Astrocyte (in vitro differentiated cells and primary cell): ENCODE measurements around the gene ENTR1. TPM values are rescaled to one million over a fixed set of nuclear protein-coding genes. Genes with fewer than 3 reads are reported as not detected.

Experiments
- DNase-seq: peaks from one replicate; pipeline ENCODE4 v3.0.0-alpha.2; 2010; ENCODE audit warnings: low read depth
- FAIRE-seq: peaks from 2 replicates; lab custom pipeline; 2011; peaks lifted over from hg19 to GRCh38; lab: Jason Lieb, UNC
- H2AFZ ChIP-seq: 2 replicates; pipeline ENCODE4 v1.6.0; 2012; ENCODE audit warnings: low read depth, low read length, inconsistent platforms
- H3K27ac ChIP-seq: 2 replicates; pipeline ENCODE4 v1.5.1; 2011; ENCODE audit warnings: low read depth, low read length, inconsistent platforms
- H3K27me3 ChIP-seq: 2 replicates; pipeline ENCODE4 v1.6.0; 2011; ENCODE audit warnings: low read length, inconsistent platforms; ENCODE audit not compliant: insufficient read depth
- H3K36me3 ChIP-seq: 2 replicates; pipeline ENCODE4 v1.5.1; 2011; ENCODE audit warnings: low read length, inconsistent platforms; ENCODE audit not compliant: insufficient read depth
- H3K4me1 ChIP-seq: 2 replicates; pipeline ENCODE4 v1.5.1; 2011; ENCODE audit warnings: low read length, inconsistent platforms; ENCODE audit not compliant: insufficient read depth
- H3K4me2 ChIP-seq: 2 replicates; pipeline ENCODE4 v1.6.0; 2012; ENCODE audit warnings: low read length, inconsistent platforms
- H3K4me3 ChIP-seq: 2 replicates; pipeline ENCODE4 v1.5.1; 2011; ENCODE audit warnings: low read depth, mild to moderate bottlenecking, low read length, inconsistent platforms; ENCODE audit not compliant: insufficient read depth
- H3K79me2 ChIP-seq: 2 replicates; pipeline ENCODE4 v1.6.0; 2012; ENCODE audit warnings: mild to moderate bottlenecking, low read length, inconsistent platforms; ENCODE audit not compliant: insufficient read depth
- H3K9ac ChIP-seq: 2 replicates; pipeline ENCODE4 v1.6.0; 2012; ENCODE audit warnings: mild to moderate bottlenecking, low read length, inconsistent platforms
- H3K9me3 ChIP-seq: 2 replicates; pipeline ENCODE4 v1.5.1; 2012; ENCODE audit warnings: low read depth, mild to moderate bottlenecking, low read length, inconsistent platforms; ENCODE audit not compliant: insufficient read depth
- H4K20me1 ChIP-seq: 2 replicates; pipeline ENCODE4 v1.6.0; 2012; ENCODE audit warnings: low read length, inconsistent platforms; ENCODE audit not compliant: insufficient read depth
- H3K27ac Mint-ChIP-seq: one replicate; pipeline ENCODE4 v1.8.0; 2021; ENCODE audit warnings: mild to moderate bottlenecking, mixed read lengths; ENCODE audit not compliant: unreplicated experiment
- H3K27me3 Mint-ChIP-seq: one replicate; pipeline ENCODE4 v1.8.0; 2021; ENCODE audit warnings: low read depth, mixed read lengths; ENCODE audit not compliant: unreplicated experiment
- H3K36me3 Mint-ChIP-seq: one replicate; pipeline ENCODE4 v1.8.0; 2021; ENCODE audit warnings: low read depth, mixed read lengths; ENCODE audit not compliant: unreplicated experiment
- H3K4me1 Mint-ChIP-seq: one replicate; pipeline ENCODE4 v1.8.0; 2021; ENCODE audit warnings: low read depth, mixed read lengths; ENCODE audit not compliant: unreplicated experiment
- H3K4me3 Mint-ChIP-seq: one replicate; pipeline ENCODE4 v1.8.0; 2021; ENCODE audit warnings: mild to moderate bottlenecking, moderate library complexity, mixed read lengths; ENCODE audit not compliant: unreplicated experiment
- H3K9me3 Mint-ChIP-seq: one replicate; pipeline ENCODE4 v1.8.0; 2021; ENCODE audit warnings: mild to moderate bottlenecking, mixed read lengths; ENCODE audit not compliant: unreplicated experiment
- EZH2 ChIP-seq: IDR thresholded peaks from 2 replicates; pipeline ENCODE4 v1.6.1; 2012; ENCODE audit warnings: mild to moderate bottlenecking, low read length, inconsistent platforms; ENCODE audit not compliant: insufficient read depth
- total RNA-seq: library from RNA; stranded (reverse); gene quantifications from 2 replicates; pipeline ENCODE4 v1.2.1, GENCODE V29; 2021
- TF ChIP-seq, protein P1 (sequence below): IDR thresholded peaks from 2 replicates; pipeline ENCODE4 v1.5.1; 2011; ENCODE audit warnings: low read depth, mild to moderate bottlenecking, inconsistent platforms, low read length, moderate library complexity; ENCODE audit not compliant: insufficient read depth

The ENTR1 gene
- total RNA-seq, 1 donor from 2014 or later = 71.7 TPM

DNA sequence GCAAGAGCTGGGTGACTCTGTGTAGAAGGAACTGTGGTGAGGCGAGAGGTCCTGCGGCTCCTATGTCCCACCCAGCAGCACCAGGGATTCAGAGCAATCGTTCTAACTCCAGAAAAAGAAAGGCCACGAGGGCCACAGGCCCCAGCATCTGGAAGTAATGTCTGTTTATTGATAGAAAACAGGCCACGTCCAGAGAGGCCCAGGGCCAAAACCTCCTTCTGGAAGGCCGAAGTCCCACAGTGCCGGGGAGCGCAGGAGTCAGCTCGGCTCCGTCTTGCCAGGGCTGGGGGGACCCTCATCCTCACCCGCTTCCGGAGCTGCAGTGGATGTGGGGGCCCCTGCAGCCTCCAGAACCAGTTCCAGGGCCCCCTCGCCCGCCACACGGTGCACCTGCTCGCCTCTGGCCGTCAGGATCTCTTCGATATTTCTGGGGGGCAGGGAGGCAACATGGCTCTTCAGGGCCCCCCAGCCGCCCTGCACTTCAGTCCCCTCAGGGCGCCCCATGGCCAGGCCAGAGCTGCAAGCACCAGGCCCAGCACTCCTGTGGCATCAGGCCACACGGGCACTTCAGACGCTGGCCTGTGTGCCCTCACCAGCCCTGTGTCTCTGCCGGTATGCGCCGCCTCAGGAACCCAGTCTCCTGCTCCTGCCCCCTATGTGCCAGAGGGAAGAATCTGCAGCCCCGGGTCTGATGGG is 48.5 kb downstream of the ENTR1 start:
- H3K9ac ChIP-seq = no peak overlapping the region
- no peak for TF ChIP-seq EZH2
- TF ChIP-seq, protein P1, sequence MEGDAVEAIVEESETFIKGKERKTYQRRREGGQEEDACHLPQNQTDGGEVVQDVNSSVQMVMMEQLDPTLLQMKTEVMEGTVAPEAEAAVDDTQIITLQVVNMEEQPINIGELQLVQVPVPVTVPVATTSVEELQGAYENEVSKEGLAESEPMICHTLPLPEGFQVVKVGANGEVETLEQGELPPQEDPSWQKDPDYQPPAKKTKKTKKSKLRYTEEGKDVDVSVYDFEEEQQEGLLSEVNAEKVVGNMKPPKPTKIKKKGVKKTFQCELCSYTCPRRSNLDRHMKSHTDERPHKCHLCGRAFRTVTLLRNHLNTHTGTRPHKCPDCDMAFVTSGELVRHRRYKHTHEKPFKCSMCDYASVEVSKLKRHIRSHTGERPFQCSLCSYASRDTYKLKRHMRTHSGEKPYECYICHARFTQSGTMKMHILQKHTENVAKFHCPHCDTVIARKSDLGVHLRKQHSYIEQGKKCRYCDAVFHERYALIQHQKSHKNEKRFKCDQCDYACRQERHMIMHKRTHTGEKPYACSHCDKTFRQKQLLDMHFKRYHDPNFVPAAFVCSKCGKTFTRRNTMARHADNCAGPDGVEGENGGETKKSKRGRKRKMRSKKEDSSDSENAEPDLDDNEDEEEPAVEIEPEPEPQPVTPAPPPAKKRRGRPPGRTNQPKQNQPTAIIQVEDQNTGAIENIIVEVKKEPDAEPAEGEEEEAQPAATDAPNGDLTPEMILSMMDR = no peak
- no peak for DNase-seq
- H3K36me3 Mint-ChIP-seq = no peaks in the 10 kb centered on the region
- H3K79me2 ChIP-seq = peaks cover 10% of the 10 kb centered on the region
- H3K9me3 Mint-ChIP-seq = no peaks in the 10 kb centered on the region
- no peaks in the 10 kb centered on the region for H3K27me3 ChIP-seq
- no peak overlapping the region for H3K4me3 Mint-ChIP-seq
- H4K20me1 ChIP-seq = peaks cover 21% of the 10 kb centered on the region
- H3K27ac Mint-ChIP-seq = no peak overlapping the region
- no peak overlapping the region for H3K27ac ChIP-seq
- no peak overlapping the region for H3K4me3 ChIP-seq
- H3K36me3 ChIP-seq = no peaks in the 10 kb centered on the region
- peaks cover 22% of the 10 kb centered on the region for H3K4me1 ChIP-seq
- H3K4me2 ChIP-seq = peak overlapping the region; percentile 85
- peaks cover 2% of the 10 kb centered on the region for H3K4me1 Mint-ChIP-seq
- no peak overlapping the region for H2AFZ ChIP-seq
- H3K9me3 ChIP-seq = no peaks in the 10 kb centered on the region
- H3K27me3 Mint-ChIP-seq = no peaks in the 10 kb centered on the region
- no peak for FAIRE-seq

GRCh38 chr9:136361047-136361753 is 49.2 kb downstream of the ENTR1 start:
- no peaks in the 10 kb centered on the region for H3K36me3 ChIP-seq
- H3K9ac ChIP-seq = no peak overlapping the region
- H3K4me1 ChIP-seq = peaks cover 22% of the 10 kb centered on the region
- H4K20me1 ChIP-seq = peaks cover 21% of the 10 kb centered on the region
- H2AFZ ChIP-seq = no peak overlapping the region
- TF ChIP-seq, protein P1 = no peak
- TF ChIP-seq EZH2 = no peak
- H3K36me3 Mint-ChIP-seq = no peaks in the 10 kb centered on the region
- no peak for FAIRE-seq
- no peaks in the 10 kb centered on the region for H3K27me3 ChIP-seq
- no peaks in the 10 kb centered on the region for H3K9me3 Mint-ChIP-seq
- H3K27ac ChIP-seq = no peak overlapping the region
- no peak overlapping the region for H3K27ac Mint-ChIP-seq
- no peak overlapping the region for H3K4me3 ChIP-seq
- no peak for DNase-seq
- no peak overlapping the region for H3K4me2 ChIP-seq
- no peaks in the 10 kb centered on the region for H3K27me3 Mint-ChIP-seq
- H3K9me3 ChIP-seq = no peaks in the 10 kb centered on the region
- H3K4me3 Mint-ChIP-seq = no peak overlapping the region
- H3K79me2 ChIP-seq = peaks cover 10% of the 10 kb centered on the region
- peaks cover 2% of the 10 kb centered on the region for H3K4me1 Mint-ChIP-seq
